ENCODE results near the gene MATR3.
"Not testable (repeated sequence)": the region's sequence is repeated elsewhere in the genome, so short reads cannot be mapped to it uniquely, and the experiment has no call there.

The MATR3 gene

GRCh38 chr5:139342423-139342723 is 48.8 kb downstream of the MATR3 start:
- TF ChIP-seq CTCF (IDR thresholded peaks at IDR 0.05; ENCODE audit: extremely low read depth, insufficient read depth, missing control alignments): no peak
- in situ Hi-C loops (cut with MboI; ENCODE audit: low pct_unique_long_range_greater_than_20kb, low sequenced_read_pairs, unreplicated experiment): no loop called here
- peak; percentile 85 for DNase-seq (ENCODE audit: low spot score)

GRCh38 chr5:139343476-139343875 is 49.9 kb downstream of the MATR3 start:
- in situ Hi-C loops (cut with MboI; ENCODE audit: low pct_unique_long_range_greater_than_20kb, low sequenced_read_pairs, unreplicated experiment): no loop called here
- TF ChIP-seq CTCF (IDR thresholded peaks at IDR 0.05; ENCODE audit: extremely low read depth, insufficient read depth, missing control alignments): no peak
- no peak for DNase-seq (ENCODE audit: low spot score)

GRCh38 chr5:139344177-139344576 is 50.6 kb downstream of the MATR3 start:
- no peak for DNase-seq (ENCODE audit: low spot score)
- no peak for TF ChIP-seq CTCF (IDR thresholded peaks at IDR 0.05; ENCODE audit: extremely low read depth, insufficient read depth, missing control alignments)
- in situ Hi-C loops (cut with MboI; ENCODE audit: low pct_unique_long_range_greater_than_20kb, low sequenced_read_pairs, unreplicated experiment): no loop called here

GRCh38 chr5:139345442-139345841 is 51.9 kb downstream of the MATR3 start:
- in situ Hi-C loops (cut with MboI; ENCODE audit: low pct_unique_long_range_greater_than_20kb, low sequenced_read_pairs, unreplicated experiment); DNase-seq (ENCODE audit: low spot score): not testable (repeated sequence)

GRCh38 chr5:139347863-139348262 is 54.3 kb downstream of the MATR3 start:
- DNase-seq (ENCODE audit: low spot score); in situ Hi-C loops (cut with MboI; ENCODE audit: low pct_unique_long_range_greater_than_20kb, low sequenced_read_pairs, unreplicated experiment): not testable (repeated sequence)

GRCh38 chr5:139354186-139354585 is 60.6 kb downstream of the MATR3 start:
- no peak for TF ChIP-seq CTCF (IDR thresholded peaks at IDR 0.05; ENCODE audit: extremely low read depth, insufficient read depth, missing control alignments)
- in situ Hi-C loops (cut with MboI; ENCODE audit: low pct_unique_long_range_greater_than_20kb, low sequenced_read_pairs, unreplicated experiment): no loop called here
- DNase-seq (ENCODE audit: low spot score): no peak

- DNase-seq (ENCODE audit: low spot score); in situ Hi-C loops (cut with MboI; ENCODE audit: low pct_unique_long_range_greater_than_20kb, low sequenced_read_pairs, unreplicated experiment): not testable (repeated sequence)
Measured at GRCh38 chr5:139355900-139356299, 62.4 kb downstream of the MATR3 start.

GRCh38 chr5:139358064-139358463 is 64.5 kb downstream of the MATR3 start:
- in situ Hi-C loops (cut with MboI; ENCODE audit: low pct_unique_long_range_greater_than_20kb, low sequenced_read_pairs, unreplicated experiment): no loop called here
- no peak for DNase-seq (ENCODE audit: low spot score)
- no peak for TF ChIP-seq CTCF (IDR thresholded peaks at IDR 0.05; ENCODE audit: extremely low read depth, insufficient read depth, missing control alignments)
